Natural killer cell (primary cell): ENCODE measurements around the gene S1PR2. TPM values are rescaled to one million over a fixed set of nuclear protein-coding genes. Genes with fewer than 3 reads are reported as not detected.
A peak's percentile ranks its signal among the peaks of the same experiment; 100 is the strongest.

ENCODE experiments used
- ATAC-seq, 3 donors: fragments of 150-1000 bp in 2 of 3; fragments of 200-7000 bp in 1 of 3; cut with Tn5 transposase; 1 replicate in 1 of 3; 2 replicates in 2 of 3; pipeline ENCODE4 v1.10.0; 2021; ENCODE audit warnings: mild to moderate bottlenecking in 2 of 3, moderate library complexity in 2 of 3
- DNase-seq, 2 donors: peaks; one replicate each; pipeline versions ENCODE4 v3.0.0 to v3.0.0-alpha.2; 2013 to 2021; ENCODE audit warnings: mixed read lengths in 1 of 2
- H3K27ac ChIP-seq: one replicate; pipeline ENCODE4 v1.5.1; 2013; ENCODE audit warnings: mild to moderate bottlenecking, low read length
- H3K27me3 ChIP-seq: one replicate; pipeline ENCODE4 v1.6.1; 2013; ENCODE audit warnings: low read length; ENCODE audit not compliant: control insufficient read depth, insufficient read depth
- H3K36me3 ChIP-seq: one replicate; pipeline ENCODE4 v1.6.1; 2013; ENCODE audit warnings: low read length; ENCODE audit not compliant: control insufficient read depth, insufficient read depth
- H3K4me1 ChIP-seq: one replicate; pipeline ENCODE4 v1.6.1; 2013; ENCODE audit warnings: low read length; ENCODE audit not compliant: control insufficient read depth, insufficient read depth
- H3K4me3 ChIP-seq: one replicate; pipeline ENCODE4 v1.5.1; 2013; ENCODE audit warnings: low read length
- H3K9me3 ChIP-seq: one replicate; pipeline ENCODE4 v1.6.1; 2013; ENCODE audit warnings: low read length; ENCODE audit not compliant: control insufficient read depth, insufficient read depth
- H3K27ac Mint-ChIP-seq, 2 donors: one replicate each; pipeline ENCODE4 v1.8.0; 2022; ENCODE audit warnings: mild to moderate bottlenecking in 2 of 2, mixed read lengths in 2 of 2, moderate library complexity in 1 of 2
- H3K27me3 Mint-ChIP-seq, 2 donors: one replicate each; pipeline ENCODE4 v1.8.0; 2022; ENCODE audit warnings: low read depth in 2 of 2, mixed read lengths in 2 of 2
- H3K36me3 Mint-ChIP-seq: one replicate; pipeline ENCODE4 v1.8.0; 2022; ENCODE audit warnings: mixed read lengths
- H3K4me1 Mint-ChIP-seq, 2 donors: one replicate each; pipeline ENCODE4 v1.8.0; 2022; ENCODE audit warnings: mixed read lengths in 2 of 2
- H3K4me3 Mint-ChIP-seq: one replicate; pipeline ENCODE4 v1.8.0; 2022; ENCODE audit warnings: mild to moderate bottlenecking, moderate library complexity, mixed read lengths
- H3K9me3 Mint-ChIP-seq, 2 donors: one replicate each; pipeline ENCODE4 v1.8.0; 2022; ENCODE audit warnings: mixed read lengths in 2 of 2
- CTCF ChIP-seq: fragments of 200-600 bp; IDR thresholded peaks from one replicate; pipeline ENCODE4 v1.8.0; 2022; ENCODE audit warnings: antibody characterized with exemption
- WGBS: methylation state at CpG from one replicate; pipeline ENCODE4 v1.1.7; 2013; ENCODE audit warnings: missing lambda C conversion rate; ENCODE audit not compliant: insufficient coverage; 5-methylcytosine and 5-hydroxymethylcytosine counted together
- intact Hi-C: fragments of 100-400 bp; cut with micrococcal nuclease; formaldehyde crosslinking; loops from one replicate; pipeline ENCODE4 v1.14.2; 2022
- total RNA-seq, 4 donors: library from RNA; stranded (reverse); fragments of 120-200 nt in 1 of 4; gene quantifications; one replicate each; pipeline versions ENCODE4 v1.2.3 to v1.2.4, GENCODE V29; 2013 to 2022

S1PR2 gene
- total RNA-seq, 3 donors from 2014 or later (not counting 1 experiment from before 2014, with no cell fraction given): 6.8 to 12.6 (median 9.5) TPM

- Mint-ChIP-seq H3K27me3 (no peaks in the 10 kb centered on the region), H3K4me3 (no peak overlapping the region), H3K4me1 (peaks cover 23 to 32% of the 10 kb centered on the region in 2 donors), H3K27ac (no peak overlapping the region), H3K36me3 (no peaks in the 10 kb centered on the region), H3K9me3 (no peaks in the 10 kb centered on the region)
- ATAC-seq (no peak), DNase-seq (no peak)
- Histone ChIP-seq H3K4me3 (no peak overlapping the region), H3K36me3 (peaks cover 2% of the 10 kb centered on the region), H3K4me1 (peaks cover 40% of the 10 kb centered on the region), H3K27ac (no peak overlapping the region), H3K9me3 (no peaks in the 10 kb centered on the region), H3K27me3 (no peaks in the 10 kb centered on the region)
- intact Hi-C loops: loop anchor here (2.0 kb wide), 1 partner anchor 71 kb away; the partner anchor contains the start of gene ICAM3
- WGBS: 82% methylated on average over 6 of the region's 6 CpGs
- no peak for TF ChIP-seq CTCF
These were observed 36.9 kb upstream of the S1PR2 start for GRCh38 chr19:10268071-10268470.

GRCh38 chr19:10266706-10267105 is 35.6 kb upstream of the S1PR2 start:
- Mint-ChIP-seq H3K27me3 (no peaks in the 10 kb centered on the region), H3K27ac (no peak overlapping the region), H3K4me3 (no peak overlapping the region), H3K36me3 (no peaks in the 10 kb centered on the region), H3K4me1 (peaks cover 19 to 26% of the 10 kb centered on the region in 2 donors), H3K9me3 (no peaks in the 10 kb centered on the region)
- 89% methylated on average over 7 of the region's 7 CpGs for WGBS
- no peak for ATAC-seq
- no peaks in the 10 kb centered on the region for H3K36me3 ChIP-seq
- H3K4me3 ChIP-seq: no peak overlapping the region
- intact Hi-C loops: no loop called here
- peaks cover 26% of the 10 kb centered on the region for H3K4me1 ChIP-seq
- no peaks in the 10 kb centered on the region for H3K27me3 ChIP-seq
- DNase-seq: no peak
- TF ChIP-seq CTCF: no peak
- H3K9me3 ChIP-seq: no peaks in the 10 kb centered on the region
- H3K27ac ChIP-seq: no peak overlapping the region

DNA sequence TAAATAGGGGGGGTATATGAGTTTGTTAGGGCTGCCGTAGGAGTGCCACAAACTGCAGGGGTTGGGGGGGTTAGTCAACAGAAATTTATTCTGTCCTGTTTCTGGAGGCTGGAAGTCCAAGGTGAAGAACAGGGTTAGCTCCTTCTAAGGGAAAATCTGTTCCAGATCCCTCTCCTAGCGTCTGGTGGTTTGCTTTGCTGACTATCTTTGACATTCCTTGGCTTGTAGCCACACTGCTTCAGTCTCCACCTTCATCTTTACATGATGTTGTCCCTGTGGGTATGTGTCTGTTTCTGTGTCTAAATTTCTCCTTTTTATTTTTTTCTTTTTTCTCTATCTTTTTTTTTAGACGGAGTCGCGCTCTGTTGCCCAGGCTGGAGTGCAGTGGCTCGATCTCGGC is 31.6 kb upstream of the S1PR2 start:
- no peak overlapping the region for H3K27ac ChIP-seq
- peaks cover 3% of the 10 kb centered on the region for H3K4me1 ChIP-seq
- Mint-ChIP-seq H3K27me3 (no peaks in the 10 kb centered on the region), H3K9me3 (no peaks in the 10 kb centered on the region), H3K36me3 (peaks cover under 1% of the 10 kb centered on the region), H3K27ac (no peak overlapping the region), H3K4me3 (no peak overlapping the region), H3K4me1 (no peaks in the 10 kb centered on the region)
- intact Hi-C loops: no loop called here
- WGBS: 93% methylated on average over 6 of the region's 7 CpGs
- H3K4me3 ChIP-seq: no peak overlapping the region
- ATAC-seq (no peak), DNase-seq (no peak)
- peaks cover 11% of the 10 kb centered on the region for H3K36me3 ChIP-seq
- TF ChIP-seq CTCF: no peak
- no peaks in the 10 kb centered on the region for H3K27me3 ChIP-seq
- no peaks in the 10 kb centered on the region for H3K9me3 ChIP-seq

GRCh38 chr19:10260141-10260584 is 29.0 kb upstream of the S1PR2 start:
- Histone ChIP-seq H3K4me3 (no peak overlapping the region), H3K36me3 (peaks cover 30% of the 10 kb centered on the region), H3K27ac (no peak overlapping the region), H3K4me1 (peaks cover 3% of the 10 kb centered on the region), H3K9me3 (no peaks in the 10 kb centered on the region), H3K27me3 (no peaks in the 10 kb centered on the region)
- H3K27me3 Mint-ChIP-seq: no peaks in the 10 kb centered on the region
- 81% methylated on average over 8 of the region's 8 CpGs for WGBS
- H3K4me3 Mint-ChIP-seq: no peak overlapping the region
- H3K27ac Mint-ChIP-seq: no peak overlapping the region
- H3K4me1 Mint-ChIP-seq: peaks cover 0 to 7% of the 10 kb centered on the region in 2 donors
- ATAC-seq (no peak), DNase-seq (peak in 1 of 2 donors; percentile 30)
- intact Hi-C loops: no loop called here
- H3K9me3 Mint-ChIP-seq: no peaks in the 10 kb centered on the region
- no peak for TF ChIP-seq CTCF
- peaks cover 9% of the 10 kb centered on the region for H3K36me3 Mint-ChIP-seq
